Thoracic aorta (tissue), 2 donors: ENCODE results near the gene KLK15. TPM values are rescaled to one million over a fixed set of nuclear protein-coding genes. Genes with fewer than 3 reads are reported as not detected.

ENCODE experiments used
- ATAC-seq: fragments of 150-250 bp; one replicate; pipeline ENCODE4 v1.8.0; 2017; ENCODE audit warnings: low read depth; ENCODE audit not compliant: insufficient number of reproducible peaks, low FRiP score
- DNase-seq: peaks from one replicate; pipeline ENCODE4 v3.0.0-alpha.2; 2020; ENCODE audit warnings: low spot score
- H3K27ac ChIP-seq, 2 donors: fragments of 200-600 bp; sonication (generic); 1 replicate in 1 of 2; 2 replicates in 1 of 2; pipeline ENCODE4 v1.5.1; 2016; ENCODE audit warnings: mild to moderate bottlenecking in 2 of 2, moderate library complexity in 2 of 2
- H3K27me3 ChIP-seq: fragments of 200-600 bp; sonication (generic); replicated peaks from 2 replicates; pipeline ENCODE4 v1.6.0; 2016; ENCODE audit warnings: mild to moderate bottlenecking; ENCODE audit not compliant: insufficient read depth
- H3K36me3 ChIP-seq: fragments of 200-600 bp; sonication (generic); one replicate; pipeline ENCODE4 v1.5.1; 2016
- H3K4me1 ChIP-seq, 2 donors: fragments of 200-600 bp; sonication (generic); 1 replicate in 1 of 2; 2 replicates in 1 of 2; pipeline versions ENCODE4 v1.5.1 to v1.6.0; 2016; ENCODE audit warnings: low read depth in 2 of 2, mild to moderate bottlenecking in 1 of 2; ENCODE audit not compliant: control insufficient read depth in 1 of 2
- H3K4me3 ChIP-seq: fragments of 200-600 bp; sonication (generic); 2 replicates; pipeline ENCODE4 v1.5.1; 2016; ENCODE audit warnings: mild to moderate bottlenecking
- H3K9me3 ChIP-seq: fragments of 200-600 bp; sonication (generic); 2 replicates; pipeline ENCODE4 v1.5.1; 2016
- total RNA-seq, 2 donors: library from RNA; depleted of rRNA; stranded (reverse); fragments of >200 nt; gene quantifications; one replicate each; pipeline versions ENCODE4 v1.1.0 to v1.2.3, GENCODE V29; 2016
- TF ChIP-seq, protein P1 (sequence below): fragments of 200-600 bp; sonication (generic); IDR thresholded peaks from one replicate; pipeline ENCODE4 v1.5.1; 2019; ENCODE audit warnings: antibody characterized with exemption

The KLK15 gene
- total RNA-seq, 2 donors from 2014 or later = not detected

DNA sequence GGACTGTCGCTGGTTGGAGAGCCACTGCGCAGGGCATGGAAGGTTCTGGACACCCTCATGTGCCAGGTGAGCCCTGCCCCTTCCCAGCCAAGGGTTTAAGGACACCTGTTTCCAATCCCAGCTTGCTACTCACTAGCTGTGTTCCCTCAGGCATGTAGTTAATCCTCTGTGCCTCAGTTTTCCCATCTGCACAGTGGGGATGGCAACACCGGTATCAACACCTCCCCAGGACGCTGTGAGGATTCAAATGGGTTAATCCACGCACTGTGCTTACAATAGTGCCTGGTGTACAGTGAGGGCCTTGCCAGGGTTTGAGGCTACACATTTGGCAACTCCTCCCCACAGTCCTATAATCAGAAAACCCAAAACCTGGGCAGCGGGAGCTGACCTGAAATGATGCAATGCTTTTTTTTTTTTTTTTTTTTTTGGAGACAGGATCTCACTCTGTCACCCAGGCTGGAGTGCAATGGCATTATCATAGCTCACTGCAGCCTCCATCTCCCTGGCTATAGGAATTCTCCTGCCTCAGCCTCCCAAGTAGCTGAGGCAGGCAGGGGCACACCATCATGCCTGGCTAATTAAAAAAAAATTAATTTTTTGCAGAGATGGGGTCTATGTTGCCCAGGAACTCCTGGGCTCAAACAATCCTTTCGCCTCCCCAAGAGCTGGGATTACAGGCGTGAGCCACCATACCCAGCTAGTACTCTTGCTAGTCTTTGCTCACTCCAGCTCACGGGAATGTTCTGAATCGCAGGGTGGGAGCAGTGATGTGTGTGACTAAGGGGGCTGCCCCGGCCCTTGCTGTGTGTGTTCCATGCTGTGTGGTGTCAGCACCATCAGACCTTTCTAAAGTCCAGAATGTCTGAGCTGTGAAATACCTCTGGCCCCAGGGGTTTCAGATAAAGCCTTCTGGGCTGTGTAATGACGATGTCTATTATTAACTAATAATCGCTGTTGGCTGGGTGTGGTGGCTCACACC lies 40.8 kb downstream of the KLK15 start:
- DNase-seq (no peak), ATAC-seq (no peak)
- no peaks in the 10 kb centered on the region for H3K27me3 ChIP-seq
- no peaks in the 10 kb centered on the region for H3K4me1 ChIP-seq
- no peak overlapping the region for H3K4me3 ChIP-seq
- H3K27ac ChIP-seq = no peak overlapping the region
- H3K36me3 ChIP-seq = peaks cover 5% of the 10 kb centered on the region
- TF ChIP-seq, protein P1, sequence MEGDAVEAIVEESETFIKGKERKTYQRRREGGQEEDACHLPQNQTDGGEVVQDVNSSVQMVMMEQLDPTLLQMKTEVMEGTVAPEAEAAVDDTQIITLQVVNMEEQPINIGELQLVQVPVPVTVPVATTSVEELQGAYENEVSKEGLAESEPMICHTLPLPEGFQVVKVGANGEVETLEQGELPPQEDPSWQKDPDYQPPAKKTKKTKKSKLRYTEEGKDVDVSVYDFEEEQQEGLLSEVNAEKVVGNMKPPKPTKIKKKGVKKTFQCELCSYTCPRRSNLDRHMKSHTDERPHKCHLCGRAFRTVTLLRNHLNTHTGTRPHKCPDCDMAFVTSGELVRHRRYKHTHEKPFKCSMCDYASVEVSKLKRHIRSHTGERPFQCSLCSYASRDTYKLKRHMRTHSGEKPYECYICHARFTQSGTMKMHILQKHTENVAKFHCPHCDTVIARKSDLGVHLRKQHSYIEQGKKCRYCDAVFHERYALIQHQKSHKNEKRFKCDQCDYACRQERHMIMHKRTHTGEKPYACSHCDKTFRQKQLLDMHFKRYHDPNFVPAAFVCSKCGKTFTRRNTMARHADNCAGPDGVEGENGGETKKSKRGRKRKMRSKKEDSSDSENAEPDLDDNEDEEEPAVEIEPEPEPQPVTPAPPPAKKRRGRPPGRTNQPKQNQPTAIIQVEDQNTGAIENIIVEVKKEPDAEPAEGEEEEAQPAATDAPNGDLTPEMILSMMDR = no peak
- H3K9me3 ChIP-seq = no peaks in the 10 kb centered on the region

DNA sequence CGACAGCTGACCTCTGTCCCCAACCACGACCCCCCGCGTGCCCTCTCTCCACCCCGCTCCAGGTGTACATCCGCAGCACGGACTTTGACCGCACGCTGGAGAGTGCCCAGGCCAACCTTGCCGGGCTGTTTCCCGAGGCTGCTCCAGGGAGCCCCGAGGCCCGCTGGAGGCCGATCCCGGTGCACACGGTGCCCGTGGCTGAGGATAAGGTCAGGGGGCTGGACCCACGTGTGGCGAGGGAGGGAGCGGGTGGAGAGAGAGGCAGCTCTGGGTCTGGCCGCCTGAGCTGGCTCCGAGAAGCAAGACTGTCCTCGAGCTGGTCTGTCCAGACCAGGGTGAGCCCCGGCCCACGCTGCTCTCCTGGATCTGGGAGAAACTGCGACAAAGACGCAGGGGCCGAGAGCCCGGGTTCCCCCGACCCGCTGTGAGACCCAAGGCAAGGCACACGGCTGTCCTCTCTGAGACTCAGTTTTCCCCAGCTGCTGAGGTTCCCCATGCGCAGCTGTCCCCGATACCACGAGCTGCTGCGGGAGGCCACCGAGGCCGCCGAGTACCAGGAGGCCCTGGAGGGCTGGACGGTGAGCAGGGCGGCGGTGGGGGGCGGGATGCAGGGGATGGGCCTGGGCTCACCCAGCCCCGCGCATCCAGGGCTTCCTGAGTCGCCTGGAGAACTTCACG lies 41.6 kb downstream of the KLK15 start:
- H3K4me3 ChIP-seq = no peak overlapping the region
- ATAC-seq = no peak
- no peaks in the 10 kb centered on the region for H3K27me3 ChIP-seq
- no peaks in the 10 kb centered on the region for H3K4me1 ChIP-seq
- no peak for DNase-seq
- H3K9me3 ChIP-seq = no peaks in the 10 kb centered on the region
- no peaks in the 10 kb centered on the region for H3K36me3 ChIP-seq
- TF ChIP-seq, protein P1 = no peak
- H3K27ac ChIP-seq = no peak overlapping the region

DNA sequence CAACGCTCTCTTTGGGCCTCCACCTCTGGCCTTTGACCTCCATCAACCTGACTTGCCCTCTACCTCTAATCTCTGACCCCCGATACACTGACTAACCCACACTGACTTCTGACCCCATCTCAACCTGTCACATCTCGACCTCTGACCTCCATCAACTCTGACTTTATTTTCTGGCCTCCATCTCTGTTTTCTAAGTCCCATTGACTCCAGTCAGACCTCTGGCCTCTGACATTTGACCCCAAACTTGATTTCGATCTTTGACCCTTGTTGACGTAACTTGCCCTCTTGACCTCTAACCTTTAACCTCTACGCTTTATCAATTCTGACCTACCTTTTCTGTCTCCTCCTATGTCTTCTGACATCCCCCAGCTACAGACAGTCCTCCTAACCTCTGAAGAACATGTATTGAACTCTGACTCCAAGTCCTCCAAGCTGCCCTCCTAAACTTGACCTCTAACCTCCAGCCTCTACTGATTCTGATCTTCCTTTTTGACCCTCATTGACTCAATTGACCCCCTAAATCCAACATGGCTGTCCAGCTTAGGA lies 42.4 kb downstream of the KLK15 start:
- DNase-seq (no peak), ATAC-seq (no peak)
- H3K9me3 ChIP-seq = no peaks in the 10 kb centered on the region
- H3K27me3 ChIP-seq = no peaks in the 10 kb centered on the region
- H3K27ac ChIP-seq = no peak overlapping the region
- no peaks in the 10 kb centered on the region for H3K36me3 ChIP-seq
- H3K4me1 ChIP-seq = no peaks in the 10 kb centered on the region
- no peak overlapping the region for H3K4me3 ChIP-seq
- TF ChIP-seq, protein P1 = no peak

DNA sequence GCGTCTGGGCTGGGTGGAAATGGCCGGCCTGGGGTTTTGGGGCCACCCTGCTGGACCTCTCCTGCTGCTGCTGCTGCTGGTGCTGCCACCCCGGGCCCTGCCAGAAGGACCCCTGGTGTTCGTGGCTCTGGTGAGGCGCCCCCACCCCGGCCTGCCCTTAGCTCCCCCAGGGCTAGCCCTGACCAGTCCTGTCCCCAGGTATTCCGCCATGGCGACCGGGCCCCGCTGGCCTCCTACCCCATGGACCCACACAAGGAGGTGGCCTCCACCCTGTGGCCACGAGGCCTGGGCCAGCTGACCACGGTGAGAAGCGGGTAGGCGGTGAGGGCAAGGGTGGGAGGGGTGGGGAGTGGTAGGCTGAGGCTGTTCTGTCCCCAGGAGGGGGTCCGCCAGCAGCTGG lies 43.0 kb downstream of the KLK15 start, which contains the start of gene ACP4:
Gene ACP4 (plus strand): TSS at position 20 of the 400 bp plus-strand sequence. CDS start 0 bp downstream, at position 20.
- H3K4me3 ChIP-seq = no peak within 1 kb of the TSS
- no peak for ATAC-seq
- no peak within 1 kb of the TSS for H3K27ac ChIP-seq
- DNase-seq = no peak
- H3K4me1 ChIP-seq = no peaks in the 10 kb centered on the region
- H3K36me3 ChIP-seq = no peaks in the 10 kb centered on the region
- H3K9me3 ChIP-seq = no peaks in the 10 kb centered on the region
- TF ChIP-seq, protein P1 = no peak
- H3K27me3 ChIP-seq = no peaks in the 10 kb centered on the region

DNA sequence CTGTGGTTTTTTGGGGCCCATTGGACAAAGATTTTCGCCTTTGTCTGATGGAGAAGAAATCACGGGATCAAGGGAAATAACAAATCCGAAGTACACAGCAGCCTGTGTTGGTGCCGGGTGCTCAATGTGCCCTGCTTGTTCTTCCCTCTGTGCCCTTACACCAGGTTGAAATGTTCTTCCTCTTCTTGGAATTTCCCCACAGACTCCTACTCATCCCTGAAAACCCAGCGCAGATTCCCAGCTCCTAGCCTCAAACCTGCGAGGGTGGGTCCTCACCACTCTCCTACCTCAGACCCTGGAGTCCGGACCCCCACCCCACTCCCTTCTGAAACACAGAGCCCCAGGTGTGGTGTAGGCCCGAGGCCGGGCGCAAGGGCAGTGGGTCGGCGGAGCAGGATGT lies 48.0 kb downstream of the KLK15 start:
- H3K36me3 ChIP-seq = no peaks in the 10 kb centered on the region
- DNase-seq (no peak), ATAC-seq (no peak)
- H3K4me1 ChIP-seq = no peaks in the 10 kb centered on the region
- TF ChIP-seq, protein P1 = no peak
- H3K4me3 ChIP-seq = no peak overlapping the region
- H3K27ac ChIP-seq = no peak overlapping the region
- H3K27me3 ChIP-seq = no peaks in the 10 kb centered on the region
- no peaks in the 10 kb centered on the region for H3K9me3 ChIP-seq
